Measurements from ENCODE around the gene COL27A1. TPM values are rescaled to one million over a fixed set of nuclear protein-coding genes. Genes with fewer than 3 reads are reported as not detected.

The COL27A1 gene
- total RNA-seq, 2 experiments from 2014 or later = 1.7 to 1.9 TPM

DNA sequence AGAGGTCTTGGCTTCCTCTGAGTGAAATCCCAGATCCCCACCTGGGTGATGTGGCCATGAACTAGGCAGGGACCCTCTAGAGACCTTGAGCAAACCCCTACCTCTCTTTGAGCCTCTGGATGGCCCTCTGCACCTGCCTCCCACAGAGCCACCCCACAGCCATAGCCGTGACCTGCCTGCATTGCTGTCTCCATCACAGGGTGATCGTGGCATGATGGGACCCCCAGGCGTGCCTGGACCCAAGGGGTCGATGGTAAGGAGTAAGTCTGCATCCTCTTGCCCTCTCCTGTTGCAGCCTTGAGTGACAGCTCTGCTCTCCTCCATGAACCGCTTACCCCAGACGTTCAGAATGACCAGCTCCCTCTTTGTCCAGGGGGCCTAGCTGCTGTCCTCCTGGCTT is 97.1 kb downstream of the COL27A1 start:
- DNase-seq (no peak), ATAC-seq (ENCODE audit: low read depth) (no peak)
- no peak overlapping the region for H3K27ac Mint-ChIP-seq
- no peaks in the 10 kb centered on the region for H3K4me1 Mint-ChIP-seq
- POLR2A ChIA-PET = no interaction called here
- no peak overlapping the region for H3K4me3 Mint-ChIP-seq
- no peaks in the 10 kb centered on the region for H3K9me3 Mint-ChIP-seq
- H3K27me3 Mint-ChIP-seq = peaks cover 3% of the 10 kb centered on the region
- no peaks in the 10 kb centered on the region for H3K36me3 Mint-ChIP-seq

GRCh38 chr9:114256827-114257328 is 101.5 kb downstream of the COL27A1 start:
- DNase-seq (no peak), ATAC-seq (ENCODE audit: low read depth) (no peak)
- peaks cover 3% of the 10 kb centered on the region for H3K27me3 Mint-ChIP-seq
- H3K4me1 Mint-ChIP-seq = no peaks in the 10 kb centered on the region
- POLR2A ChIA-PET = no interaction called here
- H3K27ac Mint-ChIP-seq = no peak overlapping the region
- H3K4me3 Mint-ChIP-seq = no peak overlapping the region
- H3K36me3 Mint-ChIP-seq = no peaks in the 10 kb centered on the region
- H3K9me3 Mint-ChIP-seq = no peaks in the 10 kb centered on the region

DNA sequence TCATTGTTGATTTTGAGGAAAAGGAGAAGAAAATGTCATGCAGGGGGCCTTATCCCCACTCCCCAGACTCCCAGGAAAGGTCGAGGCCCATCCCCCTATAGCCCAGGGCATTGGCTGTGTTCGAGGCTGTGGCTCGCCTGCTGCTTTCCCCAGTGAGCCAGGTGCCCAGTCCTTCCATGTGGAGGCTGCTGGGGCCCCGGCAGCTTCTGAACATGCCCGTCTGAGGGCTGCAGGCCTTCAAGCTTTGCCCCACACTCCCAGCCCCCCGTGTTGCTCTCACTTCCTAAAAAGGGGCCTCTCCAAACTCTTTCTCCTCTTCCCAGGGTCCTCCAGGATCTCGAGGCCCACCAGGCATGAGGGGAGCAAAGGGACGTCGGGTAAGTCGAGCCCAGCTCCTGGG is 102.9 kb downstream of the COL27A1 start:
- H3K27me3 Mint-ChIP-seq = peaks cover 3% of the 10 kb centered on the region
- no peaks in the 10 kb centered on the region for H3K4me1 Mint-ChIP-seq
- no peak overlapping the region for H3K4me3 Mint-ChIP-seq
- POLR2A ChIA-PET = no interaction called here
- H3K36me3 Mint-ChIP-seq = no peaks in the 10 kb centered on the region
- no peak overlapping the region for H3K27ac Mint-ChIP-seq
- DNase-seq (no peak), ATAC-seq (ENCODE audit: low read depth) (no peak)
- H3K9me3 Mint-ChIP-seq = no peaks in the 10 kb centered on the region

DNA sequence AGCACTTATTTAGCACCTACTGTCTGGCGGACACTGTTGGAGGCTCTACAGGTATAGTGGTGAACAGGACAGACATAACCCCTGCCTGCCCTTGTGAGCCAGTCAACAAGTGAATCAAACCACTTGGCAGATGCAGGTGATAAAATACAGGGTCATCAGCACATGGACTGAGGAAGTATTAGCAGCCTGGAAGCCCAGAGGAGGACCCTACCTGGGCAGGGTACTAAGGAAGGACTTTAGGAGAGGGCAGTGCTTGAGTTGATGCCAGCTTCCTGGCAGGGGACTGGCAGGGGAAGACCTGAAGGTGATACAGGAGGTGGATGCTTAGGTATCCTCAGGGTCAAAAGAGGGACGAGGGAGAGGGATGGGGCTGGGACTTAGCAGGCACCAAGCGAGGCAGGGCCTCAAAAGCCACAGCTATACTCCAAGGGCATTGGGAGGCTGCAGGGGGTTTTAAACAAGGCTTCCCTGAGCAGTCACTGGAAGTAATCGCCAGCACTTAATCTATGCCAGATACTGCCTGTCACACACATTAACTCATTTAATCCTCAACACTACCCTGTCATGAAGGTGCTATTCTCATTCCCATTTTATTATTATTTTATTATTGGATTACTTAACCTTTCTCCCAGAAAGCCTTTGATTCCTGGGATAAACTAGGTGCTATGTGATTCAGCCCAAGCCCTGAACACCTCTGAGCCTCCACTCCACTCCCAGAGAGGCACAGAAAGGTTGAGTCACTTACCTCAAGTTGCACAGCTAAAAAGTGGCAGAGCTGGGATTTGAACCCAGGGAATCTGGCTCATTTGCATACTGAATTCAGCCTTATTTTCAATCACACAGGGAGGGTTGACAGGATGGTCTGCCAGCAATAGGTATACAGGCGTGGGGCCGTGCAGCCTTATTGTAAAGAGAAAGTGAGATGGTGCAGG is 103.8 kb downstream of the COL27A1 start:
- Mint-ChIP-seq H3K36me3 (no peaks in the 10 kb centered on the region), H3K4me1 (no peaks in the 10 kb centered on the region), H3K4me3 (no peak overlapping the region)

GRCh38 chr9:114259798-114260523 is 104.6 kb downstream of the COL27A1 start:
- no peaks in the 10 kb centered on the region for H3K9me3 Mint-ChIP-seq
- no peaks in the 10 kb centered on the region for H3K36me3 Mint-ChIP-seq
- H3K27ac Mint-ChIP-seq = no peak overlapping the region
- no peaks in the 10 kb centered on the region for H3K4me1 Mint-ChIP-seq
- ATAC-seq (ENCODE audit: low read depth) (no peak), DNase-seq (no peak)
- POLR2A ChIA-PET = no interaction called here
- H3K4me3 Mint-ChIP-seq = no peak overlapping the region
- peaks cover 2% of the 10 kb centered on the region for H3K27me3 Mint-ChIP-seq

More for the DNA sequence above, 103.8 kb downstream of the COL27A1 start:
- no peak for ATAC-seq (ENCODE audit: low read depth)
- H3K27ac Mint-ChIP-seq = no peak overlapping the region
- H3K27me3 Mint-ChIP-seq = no peaks in the 10 kb centered on the region
- H3K9me3 Mint-ChIP-seq = no peaks in the 10 kb centered on the region
- DNase-seq = no peak
- POLR2A ChIA-PET = no interaction called here

GRCh38 chr9:114261026-114261425 is 105.7 kb downstream of the COL27A1 start:
- H3K27ac Mint-ChIP-seq = no peak overlapping the region
- no peaks in the 10 kb centered on the region for H3K36me3 Mint-ChIP-seq
- peaks cover 3% of the 10 kb centered on the region for H3K27me3 Mint-ChIP-seq
- POLR2A ChIA-PET = no interaction called here
- no peaks in the 10 kb centered on the region for H3K9me3 Mint-ChIP-seq
- DNase-seq (no peak), ATAC-seq (ENCODE audit: low read depth) (no peak)
- H3K4me1 Mint-ChIP-seq = no peaks in the 10 kb centered on the region
- no peak overlapping the region for H3K4me3 Mint-ChIP-seq

DNA sequence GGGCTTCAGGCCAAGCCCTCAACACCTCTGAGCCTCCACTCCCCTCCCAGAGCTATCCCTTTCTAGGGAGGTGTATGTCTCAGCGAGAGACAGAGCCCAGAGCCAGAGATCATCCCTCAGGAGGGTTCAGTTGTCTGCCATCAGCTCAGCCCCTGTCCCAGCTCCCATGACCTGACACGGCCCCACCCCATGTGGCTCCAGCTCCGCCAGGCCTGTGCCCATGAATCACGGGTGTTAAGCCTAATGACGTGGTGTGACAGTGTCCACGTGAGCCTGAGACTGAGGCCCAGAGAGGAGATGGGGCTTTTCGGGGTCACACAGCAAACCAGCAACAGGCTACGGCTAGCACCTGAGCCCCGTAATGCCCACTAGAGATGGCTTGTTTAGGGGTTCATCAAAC is 106.7 kb downstream of the COL27A1 start:
- ATAC-seq (ENCODE audit: low read depth) = no peak
- Mint-ChIP-seq H3K27me3 (peaks cover 3% of the 10 kb centered on the region), H3K36me3 (no peaks in the 10 kb centered on the region), H3K9me3 (no peaks in the 10 kb centered on the region), H3K27ac (no peak overlapping the region), H3K4me3 (no peak overlapping the region), H3K4me1 (no peaks in the 10 kb centered on the region)
- POLR2A ChIA-PET = interaction anchor here (0.6 kb wide), 1 partner anchor 133 kb away, joined by 4 read pairs; no protein-coding TSS in a partner anchor
- no peak for DNase-seq

GRCh38 chr9:114263853-114264510 is 108.6 kb downstream of the COL27A1 start:
- Mint-ChIP-seq H3K36me3 (no peaks in the 10 kb centered on the region), H3K4me1 (no peaks in the 10 kb centered on the region), H3K27ac (no peak overlapping the region), H3K9me3 (no peaks in the 10 kb centered on the region), H3K4me3 (no peak overlapping the region), H3K27me3 (peaks cover 3% of the 10 kb centered on the region)
- POLR2A ChIA-PET = no interaction called here
- ATAC-seq (ENCODE audit: low read depth) (no peak), DNase-seq (no peak)

DNA sequence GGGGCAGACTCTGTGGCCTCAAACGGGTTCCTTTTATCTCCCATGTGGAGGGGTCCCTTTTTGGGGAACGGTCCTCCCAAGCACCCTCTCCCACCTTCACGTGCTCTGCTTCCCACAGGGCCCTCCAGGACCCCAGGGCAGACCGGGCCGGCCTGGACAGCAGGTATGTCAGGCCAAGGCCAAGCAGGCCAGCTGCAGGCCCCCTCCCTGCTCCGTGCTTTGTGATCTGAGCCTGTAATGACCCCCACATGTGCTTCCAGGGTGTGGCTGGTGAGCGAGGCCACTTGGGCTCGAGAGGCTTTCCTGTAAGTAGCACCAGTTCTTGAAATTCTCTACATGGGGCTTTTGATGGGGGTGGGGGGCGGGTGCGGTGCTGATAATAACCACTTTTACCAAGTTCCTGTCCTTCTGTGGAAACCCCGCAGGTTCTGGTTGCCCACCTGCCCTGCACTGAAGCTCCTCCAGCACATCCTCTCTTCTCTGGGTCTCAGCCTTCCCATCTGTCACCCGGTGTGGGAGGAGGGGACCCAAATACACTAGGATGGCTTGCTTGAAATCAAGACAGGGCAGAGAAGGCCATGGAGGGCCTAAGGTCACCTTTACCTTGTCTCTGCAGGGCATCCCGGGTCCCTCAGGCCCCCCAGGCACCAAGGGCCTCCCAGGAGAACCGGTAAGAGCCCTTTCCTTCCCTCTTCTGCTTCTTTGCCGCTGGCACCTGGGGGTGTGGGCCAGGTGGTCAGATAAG is 109.6 kb downstream of the COL27A1 start:
- DNase-seq = no peak
- no peak overlapping the region for H3K27ac Mint-ChIP-seq
- H3K36me3 Mint-ChIP-seq = no peaks in the 10 kb centered on the region
- POLR2A ChIA-PET = no interaction called here
- ATAC-seq (ENCODE audit: low read depth) = no peak
- H3K4me3 Mint-ChIP-seq = no peak overlapping the region
- H3K9me3 Mint-ChIP-seq = no peaks in the 10 kb centered on the region
- no peaks in the 10 kb centered on the region for H3K4me1 Mint-ChIP-seq
- peaks cover 3% of the 10 kb centered on the region for H3K27me3 Mint-ChIP-seq

GRCh38 chr9:114266969-114267368 is 111.6 kb downstream of the COL27A1 start:
- ATAC-seq (ENCODE audit: low read depth) (no peak), DNase-seq (no peak)
- Mint-ChIP-seq H3K36me3 (no peaks in the 10 kb centered on the region), H3K9me3 (no peaks in the 10 kb centered on the region), H3K27me3 (peaks cover 3% of the 10 kb centered on the region), H3K27ac (no peak overlapping the region), H3K4me1 (no peaks in the 10 kb centered on the region), H3K4me3 (no peak overlapping the region)
- POLR2A ChIA-PET = no interaction called here

- ATAC-seq (ENCODE audit: low read depth) = no peak
- Mint-ChIP-seq H3K27ac (no peak overlapping the region), H3K4me3 (no peak overlapping the region), H3K9me3 (no peaks in the 10 kb centered on the region), H3K27me3 (peaks cover 3% of the 10 kb centered on the region), H3K4me1 (no peaks in the 10 kb centered on the region), H3K36me3 (no peaks in the 10 kb centered on the region)
- DNase-seq = no peak
- POLR2A ChIA-PET = no interaction called here
These were observed 113.7 kb downstream of the COL27A1 start for GRCh38 chr9:114269023-114269422.

DNA sequence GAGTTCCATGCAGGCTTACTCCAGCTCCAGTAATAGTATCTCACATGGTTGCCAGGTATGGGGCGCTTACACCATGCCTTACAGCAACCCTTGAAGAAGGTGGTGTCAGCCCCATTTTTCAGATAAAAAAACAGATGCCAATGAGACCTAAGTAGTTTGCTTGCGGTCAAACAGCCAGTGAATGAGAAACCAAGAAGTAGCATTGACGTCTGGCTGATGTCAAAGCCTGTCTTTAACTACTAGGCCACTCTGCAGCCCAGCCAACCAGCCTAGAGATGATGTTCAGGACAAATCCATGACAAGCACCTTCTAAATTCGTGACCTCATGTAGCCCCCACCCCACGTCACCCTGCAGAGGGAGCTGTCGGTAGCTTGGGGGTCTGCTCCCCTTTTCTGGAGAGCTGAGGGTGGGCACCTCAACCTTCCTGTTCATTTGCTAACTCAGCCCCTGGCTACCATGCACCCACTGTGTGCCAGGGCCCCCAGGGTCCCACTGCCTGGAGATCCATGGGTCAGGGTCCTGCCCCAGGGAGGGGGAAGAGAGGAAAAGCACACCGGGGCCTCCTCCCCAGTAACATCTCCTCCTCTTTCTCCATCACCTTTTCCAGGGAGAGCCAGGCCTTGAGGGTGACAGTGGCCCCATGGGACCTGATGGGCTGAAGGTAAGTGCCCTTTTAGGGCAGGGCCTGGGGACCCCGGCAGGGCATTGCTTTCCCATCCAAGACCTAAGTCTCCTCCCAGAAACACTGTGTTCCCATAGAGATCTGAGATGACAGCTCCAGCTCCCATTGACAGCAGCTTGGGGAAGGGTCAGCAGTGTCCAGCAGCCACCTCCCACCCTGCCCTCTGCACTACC is 115.0 kb downstream of the COL27A1 start:
- no peaks in the 10 kb centered on the region for H3K27me3 Mint-ChIP-seq
- DNase-seq (no peak), ATAC-seq (ENCODE audit: low read depth) (no peak)
- no peaks in the 10 kb centered on the region for H3K9me3 Mint-ChIP-seq
- H3K4me1 Mint-ChIP-seq = no peaks in the 10 kb centered on the region
- POLR2A ChIA-PET = no interaction called here
- H3K36me3 Mint-ChIP-seq = no peaks in the 10 kb centered on the region
- no peak overlapping the region for H3K4me3 Mint-ChIP-seq
- no peak overlapping the region for H3K27ac Mint-ChIP-seq
